Stimulated activated naive CD8-positive, alpha-beta T cell treated with anti-CD3 and anti-CD28 coated beads, Interleukin-15, Interleukin-2, amounts not matched to agents 100 U/mL and 50 U/mL, for 24 hours (primary cell): ENCODE measurements around the gene MYO5C.

Experiments
- ATAC-seq: fragments of 150-1000 bp; cut with Tn5 transposase; one replicate; pipeline ENCODE4 v1.10.0; 2021
- DNase-seq: peaks from one replicate; pipeline ENCODE4 v3.0.0; 2021

Gene MYO5C

DNA sequence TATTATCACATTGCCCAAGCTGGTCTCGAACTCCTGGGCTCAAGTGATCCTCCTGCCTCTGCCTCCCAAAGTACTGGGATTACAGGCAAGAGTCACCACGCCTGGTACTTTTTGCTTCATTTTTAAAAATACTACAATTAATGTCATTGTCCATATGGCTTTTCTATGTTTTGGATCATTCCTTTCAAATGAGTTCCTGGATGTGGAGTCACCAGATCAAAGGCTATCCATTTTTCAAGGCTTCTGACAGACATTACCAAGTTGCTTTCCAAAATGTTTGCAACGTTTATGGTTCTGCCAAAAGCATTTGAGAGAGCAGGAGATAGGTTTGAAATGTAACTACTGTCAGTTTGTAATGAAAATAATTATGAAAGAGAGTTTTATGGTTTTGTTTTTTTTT, 148.8 kb downstream of the MYO5C start:
- ATAC-seq (no peak), DNase-seq (no peak)

DNA sequence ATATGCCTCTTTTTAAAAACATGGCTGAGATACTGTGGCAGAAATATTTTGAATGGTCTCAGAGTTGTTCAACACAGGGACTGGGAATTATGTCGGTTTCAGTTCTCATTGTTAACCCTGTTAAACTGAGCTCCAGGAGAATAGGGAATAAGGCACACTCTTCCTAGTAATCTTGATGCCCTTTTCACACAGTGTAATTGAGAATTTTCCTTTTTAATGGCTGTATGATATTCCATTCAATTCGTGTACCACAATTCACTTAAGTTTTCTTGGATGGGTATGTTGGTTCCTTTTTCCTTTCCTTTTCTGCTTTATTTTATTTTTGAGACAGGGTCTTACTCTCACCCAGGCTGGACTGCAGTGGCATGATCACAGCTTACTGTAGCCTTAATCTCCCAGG, 149.3 kb downstream of the MYO5C start:
- DNase-seq, result no peak

DNA sequence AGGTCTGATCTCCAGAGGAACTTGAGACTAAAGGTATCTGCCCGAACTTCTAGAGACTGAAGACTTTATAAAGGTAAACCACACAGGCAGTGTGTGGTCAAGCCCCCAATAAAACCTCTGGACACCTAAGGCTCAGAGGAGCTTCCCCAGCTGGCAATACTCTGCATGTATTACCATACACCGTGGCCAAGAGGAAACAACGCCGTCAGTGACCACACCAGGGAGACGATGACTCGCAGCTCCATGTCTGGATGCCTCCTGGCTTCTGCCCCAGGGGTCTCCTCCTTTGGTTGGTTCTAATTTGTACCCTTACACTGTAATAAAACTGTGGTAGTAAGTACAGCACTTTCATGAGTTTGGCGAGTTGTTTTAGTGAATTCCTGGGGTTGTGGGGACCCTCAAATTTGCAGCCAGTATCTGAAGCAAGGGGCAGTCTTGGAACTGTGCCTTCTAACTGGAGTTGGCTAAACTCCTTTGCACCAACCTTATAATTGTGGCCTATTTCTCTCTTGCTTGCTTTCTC, 150.9 kb downstream of the MYO5C start:
- no peak for ATAC-seq
- DNase-seq, result no peak

More for the DNA sequence above, 149.3 kb downstream of the MYO5C start:
- ATAC-seq, result no peak

DNA sequence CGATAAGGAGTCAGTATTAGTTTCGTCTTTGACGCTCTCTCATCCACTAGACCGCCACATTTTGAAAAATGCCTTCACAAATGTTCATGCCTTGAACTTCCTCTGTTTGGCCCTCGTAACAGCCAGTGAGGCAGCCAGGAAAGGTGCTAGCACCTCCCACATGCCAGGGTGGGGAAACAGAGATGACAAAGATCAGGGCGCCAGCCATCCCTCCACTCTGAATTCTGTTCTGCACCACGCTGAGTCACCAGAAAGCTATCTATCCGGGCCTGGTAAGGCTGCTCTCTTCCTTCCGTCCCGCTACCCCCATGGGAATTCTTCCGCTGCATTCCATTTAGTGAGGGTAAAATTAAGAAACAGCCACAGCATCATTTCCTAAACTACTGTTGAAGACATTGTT, 151.7 kb downstream of the MYO5C start:
- ATAC-seq (no peak), DNase-seq (no peak)
